ENCODE data around the gene DMWD.

DMWD gene

GRCh38 chr19:45814166-45814780 is 21.6 kb upstream of the DMWD start:
- Histone ChIP-seq H4K91ac (ENCODE audit: low read depth, low read length, poor library complexity) (no peak overlapping the region), H3K14ac (ENCODE audit: low read length) (no peak overlapping the region), H2AFZ (ENCODE audit: low read length) (no peak overlapping the region), H4K8ac (ENCODE audit: low read depth, low read length) (no peak overlapping the region), H3K79me1 (ENCODE audit: low read depth, low read length) (no peaks in the 10 kb centered on the region), H2BK12ac (ENCODE audit: low read length) (no peak overlapping the region), H2BK15ac (ENCODE audit: low read length) (peak overlapping the region; percentile 84), H3K27ac (replicated peaks; ENCODE audit: low read length) (no peak overlapping the region), H3K4me2 (ENCODE audit: insufficient read depth, low read length, poor library complexity, severe bottlenecking) (no peak overlapping the region), H3K9ac (ENCODE audit: low read depth, low read length, poor library complexity) (no peak overlapping the region), H3K4me3 (ENCODE audit: low read length in 2 of 2) (no peak overlapping the region), H3K4me1 (ENCODE audit: control insufficient read depth in 2 of 2, insufficient read depth in 1 of 2, low read depth in 1 of 2, low read length in 2 of 2) (peaks cover 16 to 22% of the 10 kb centered on the region in 2 donors), H3K4ac (ENCODE audit: low read length) (no peak overlapping the region), H3K36me3 (replicated peaks in 1 of 2; ENCODE audit: control insufficient read depth in 2 of 2, insufficient read depth in 2 of 2, low read length in 2 of 2) (peaks cover 4 to 10% of the 10 kb centered on the region in 2 donors), H3K27me3 (ENCODE audit: control insufficient read depth in 3 of 3, insufficient read depth in 3 of 3, low read depth in 1 of 3, low read length in 3 of 3) (peaks cover 0 to 8% (median 0%) of the 10 kb centered on the region in 3 experiments), H3K9me3 (replicated peaks in 1 of 2; ENCODE audit: control insufficient read depth in 2 of 2, insufficient read depth in 1 of 2, low read depth in 1 of 2, low read length in 2 of 2) (no peaks in the 10 kb centered on the region), H2BK120ac (ENCODE audit: low read depth, low read length) (no peak overlapping the region), H2BK5ac (ENCODE audit: low read length) (peak overlapping the region; percentile 29), H2AK5ac (ENCODE audit: low read depth, low read length) (peak overlapping the region; percentile 94), H3K18ac (ENCODE audit: low read length) (no peak overlapping the region), H3K23ac (ENCODE audit: low read depth, low read length, poor library complexity) (no peak overlapping the region)
- WGBS, 2 donors (ENCODE audit: extremely low coverage in 2 of 2, insufficient read length in 2 of 2, insufficient replicate concordance in 1 of 2): no CpG with 5 or more reads among the region's 12 CpGs
- DNase-seq (ENCODE audit: low spot score): no peak

GRCh38 chr19:45812297-45812696 is 19.7 kb upstream of the DMWD start:
- no peaks in the 10 kb centered on the region for H3K9me3 ChIP-seq (replicated peaks in 1 of 2; ENCODE audit: control insufficient read depth in 2 of 2, insufficient read depth in 1 of 2, low read depth in 1 of 2, low read length in 2 of 2)
- no peak for DNase-seq (ENCODE audit: low spot score)
- H3K4me3 ChIP-seq (ENCODE audit: low read length in 2 of 2): no peak overlapping the region
- peaks cover 10 to 15% of the 10 kb centered on the region in 2 donors for H3K4me1 ChIP-seq (ENCODE audit: control insufficient read depth in 2 of 2, insufficient read depth in 1 of 2, low read depth in 1 of 2, low read length in 2 of 2)
- H3K9ac ChIP-seq (ENCODE audit: low read depth, low read length, poor library complexity): no peak overlapping the region
- H3K36me3 ChIP-seq (replicated peaks in 1 of 2; ENCODE audit: control insufficient read depth in 2 of 2, insufficient read depth in 2 of 2, low read length in 2 of 2): peaks cover 1 to 5% of the 10 kb centered on the region in 2 donors
- no peaks in the 10 kb centered on the region for H3K79me1 ChIP-seq (ENCODE audit: low read depth, low read length)
- peaks cover 0 to 8% (median 0%) of the 10 kb centered on the region in 3 experiments for H3K27me3 ChIP-seq (ENCODE audit: control insufficient read depth in 3 of 3, insufficient read depth in 3 of 3, low read depth in 1 of 3, low read length in 3 of 3)
- H4K91ac ChIP-seq (ENCODE audit: low read depth, low read length, poor library complexity): no peak overlapping the region
- WGBS, 2 donors (ENCODE audit: extremely low coverage in 2 of 2, insufficient read length in 2 of 2, insufficient replicate concordance in 1 of 2): no CpG with 5 or more reads among the region's 6 CpGs
- H4K8ac ChIP-seq (ENCODE audit: low read depth, low read length): no peak overlapping the region
- no peak overlapping the region for H2AFZ ChIP-seq (ENCODE audit: low read length)
- H2BK5ac ChIP-seq (ENCODE audit: low read length): no peak overlapping the region
- no peak overlapping the region for H2BK120ac ChIP-seq (ENCODE audit: low read depth, low read length)
- H3K27ac ChIP-seq (replicated peaks; ENCODE audit: low read length): no peak overlapping the region
- no peak overlapping the region for H2BK12ac ChIP-seq (ENCODE audit: low read length)
- H3K4me2 ChIP-seq (ENCODE audit: insufficient read depth, low read length, poor library complexity, severe bottlenecking): no peak overlapping the region
- no peak overlapping the region for H3K18ac ChIP-seq (ENCODE audit: low read length)
- no peak overlapping the region for H3K23ac ChIP-seq (ENCODE audit: low read depth, low read length, poor library complexity)
- H3K4ac ChIP-seq (ENCODE audit: low read length): no peak overlapping the region
- no peak overlapping the region for H2AK5ac ChIP-seq (ENCODE audit: low read depth, low read length)
- H3K14ac ChIP-seq (ENCODE audit: low read length): no peak overlapping the region
- no peak overlapping the region for H2BK15ac ChIP-seq (ENCODE audit: low read length)

- Histone ChIP-seq H3K9ac (ENCODE audit: low read depth, low read length, poor library complexity) (no peak overlapping the region), H3K4me2 (ENCODE audit: insufficient read depth, low read length, poor library complexity, severe bottlenecking) (no peak overlapping the region), H3K27ac (replicated peaks; ENCODE audit: low read length) (no peak overlapping the region), H2AK5ac (ENCODE audit: low read depth, low read length) (no peak overlapping the region), H2AFZ (ENCODE audit: low read length) (peak overlapping the region; percentile 69), H2BK5ac (ENCODE audit: low read length) (no peak overlapping the region), H3K23ac (ENCODE audit: low read depth, low read length, poor library complexity) (no peak overlapping the region), H3K36me3 (replicated peaks in 1 of 2; ENCODE audit: control insufficient read depth in 2 of 2, insufficient read depth in 2 of 2, low read length in 2 of 2) (peaks cover 1 to 3% of the 10 kb centered on the region in 2 donors), H3K4me1 (ENCODE audit: control insufficient read depth in 2 of 2, insufficient read depth in 1 of 2, low read depth in 1 of 2, low read length in 2 of 2) (peaks cover 0 to under 1% of the 10 kb centered on the region in 2 donors), H3K4me3 (ENCODE audit: low read length in 2 of 2) (no peak overlapping the region), H3K4ac (ENCODE audit: low read length) (no peak overlapping the region), H2BK12ac (ENCODE audit: low read length) (no peak overlapping the region), H2BK15ac (ENCODE audit: low read length) (no peak overlapping the region), H3K18ac (ENCODE audit: low read length) (no peak overlapping the region), H4K91ac (ENCODE audit: low read depth, low read length, poor library complexity) (no peak overlapping the region), H3K14ac (ENCODE audit: low read length) (no peak overlapping the region), H3K79me1 (ENCODE audit: low read depth, low read length) (no peaks in the 10 kb centered on the region), H3K27me3 (ENCODE audit: control insufficient read depth in 3 of 3, insufficient read depth in 3 of 3, low read depth in 1 of 3, low read length in 3 of 3) (peaks cover 0 to 3% (median 0%) of the 10 kb centered on the region in 3 experiments), H4K8ac (ENCODE audit: low read depth, low read length) (no peak overlapping the region), H3K9me3 (replicated peaks in 1 of 2; ENCODE audit: control insufficient read depth in 2 of 2, insufficient read depth in 1 of 2, low read depth in 1 of 2, low read length in 2 of 2) (peaks cover 0 to 4% of the 10 kb centered on the region in 2 donors), H2BK120ac (ENCODE audit: low read depth, low read length) (no peak overlapping the region)
- no CpG with 5 or more reads among the region's 7 CpGs for WGBS, 2 donors (ENCODE audit: extremely low coverage in 2 of 2, insufficient read length in 2 of 2, insufficient replicate concordance in 1 of 2)
- no peak for DNase-seq (ENCODE audit: low spot score)
Measured at GRCh38 chr19:45809643-45810159, 17.1 kb upstream of the DMWD start.

DNA sequence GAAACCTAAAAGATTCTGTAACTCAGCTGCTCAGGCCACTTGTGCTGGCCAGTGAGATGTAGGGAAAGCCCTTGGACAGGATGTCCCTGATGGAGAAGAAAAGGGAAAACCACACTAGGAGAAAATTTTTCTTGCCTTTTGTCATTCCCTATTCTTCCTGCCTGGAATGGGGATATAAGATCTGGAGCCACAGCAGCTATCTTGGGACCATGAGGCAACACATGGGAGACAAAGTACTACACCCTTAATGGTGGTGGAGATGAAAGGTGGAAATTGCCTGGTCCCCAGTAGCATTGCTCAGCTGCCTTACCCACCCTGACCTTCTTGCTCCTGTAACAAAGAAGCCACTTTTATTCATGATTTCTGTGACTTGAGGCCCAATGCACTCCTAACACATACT is 13.1 kb upstream of the DMWD start:
- peaks cover 0 to 3% (median 0%) of the 10 kb centered on the region in 3 experiments for H3K27me3 ChIP-seq (ENCODE audit: control insufficient read depth in 3 of 3, insufficient read depth in 3 of 3, low read depth in 1 of 3, low read length in 3 of 3)
- DNase-seq (ENCODE audit: low spot score): no peak
- H2BK12ac ChIP-seq (ENCODE audit: low read length): no peak overlapping the region
- no peak overlapping the region for H4K91ac ChIP-seq (ENCODE audit: low read depth, low read length, poor library complexity)
- H3K36me3 ChIP-seq (replicated peaks in 1 of 2; ENCODE audit: control insufficient read depth in 2 of 2, insufficient read depth in 2 of 2, low read length in 2 of 2): no peaks in the 10 kb centered on the region
- H3K27ac ChIP-seq (replicated peaks; ENCODE audit: low read length): no peak overlapping the region
- H3K18ac ChIP-seq (ENCODE audit: low read length): no peak overlapping the region
- no peak overlapping the region for H2AFZ ChIP-seq (ENCODE audit: low read length)
- H3K79me1 ChIP-seq (ENCODE audit: low read depth, low read length): no peaks in the 10 kb centered on the region
- no peak overlapping the region for H3K14ac ChIP-seq (ENCODE audit: low read length)
- H3K23ac ChIP-seq (ENCODE audit: low read depth, low read length, poor library complexity): no peak overlapping the region
- H3K4me3 ChIP-seq (ENCODE audit: low read length in 2 of 2): no peak overlapping the region
- H2BK15ac ChIP-seq (ENCODE audit: low read length): no peak overlapping the region
- H3K9me3 ChIP-seq (replicated peaks in 1 of 2; ENCODE audit: control insufficient read depth in 2 of 2, insufficient read depth in 1 of 2, low read depth in 1 of 2, low read length in 2 of 2): peaks cover 0 to 4% of the 10 kb centered on the region in 2 donors
- no peak overlapping the region for H2AK5ac ChIP-seq (ENCODE audit: low read depth, low read length)
- no peak overlapping the region for H4K8ac ChIP-seq (ENCODE audit: low read depth, low read length)
- no peak overlapping the region for H3K4me2 ChIP-seq (ENCODE audit: insufficient read depth, low read length, poor library complexity, severe bottlenecking)
- no peak overlapping the region for H3K9ac ChIP-seq (ENCODE audit: low read depth, low read length, poor library complexity)
- H2BK5ac ChIP-seq (ENCODE audit: low read length): no peak overlapping the region
- H3K4me1 ChIP-seq (ENCODE audit: control insufficient read depth in 2 of 2, insufficient read depth in 1 of 2, low read depth in 1 of 2, low read length in 2 of 2): peaks cover 0 to 3% of the 10 kb centered on the region in 2 donors
- no peak overlapping the region for H2BK120ac ChIP-seq (ENCODE audit: low read depth, low read length)
- H3K4ac ChIP-seq (ENCODE audit: low read length): no peak overlapping the region

All from neuronal stem cell (in vitro differentiated cells).